NCI-H748 (cell line): ENCODE results near the gene TAF11L10.
"Not testable (repeated sequence)": the region's sequence is repeated elsewhere in the genome, so short reads cannot be mapped to it uniquely, and the experiment has no call there.

Experiments
- DNase-seq: peaks from one replicate; lab custom pipeline; 2025; ENCODE audit not compliant: unreplicated experiment; lab: John Stamatoyannopoulos, UW

TAF11L10 gene

GRCh38 chr5:17597728-17598127 is at the start of gene TAF11L10:
TSS of gene TAF11L10 (minus strand) at chr5:17597828.
- DNase-seq = not testable (repeated sequence)

- no peak for DNase-seq
Measured at GRCh38 chr5:17634160-17634559, 36.5 kb upstream of the TAF11L10 start, which contains the start of gene TAF11L14. TSS of gene TAF11L14 (plus strand) at chr5:17634460.

GRCh38 chr5:17631788-17632187 is 34.2 kb upstream of the TAF11L10 start, which contains the start of gene TAF11L13:
TSS of gene TAF11L13 (plus strand) at chr5:17632088.
- DNase-seq = not testable (repeated sequence)

GRCh38 chr5:17625686-17626085 is 28.1 kb upstream of the TAF11L10 start:
- DNase-seq = no peak

GRCh38 chr5:17620627-17621026 is 23.0 kb upstream of the TAF11L10 start:
- DNase-seq = no peak

- DNase-seq = no peak
Measured at GRCh38 chr5:17619354-17619753, 21.7 kb upstream of the TAF11L10 start.

- no peak for DNase-seq
Measured at GRCh38 chr5:17614872-17615605, 17.4 kb upstream of the TAF11L10 start.

GRCh38 chr5:17610092-17610491 is 12.5 kb upstream of the TAF11L10 start, which contains the start of gene TAF11L12:
TSS of gene TAF11L12 (plus strand) at chr5:17610392.
- DNase-seq = not testable (repeated sequence)

GRCh38 chr5:17607461-17607860 is 9.8 kb upstream of the TAF11L10 start:
- DNase-seq = not testable (repeated sequence)

- DNase-seq = no peak
Measured at GRCh38 chr5:17604951-17605350, 7.3 kb upstream of the TAF11L10 start.

GRCh38 chr5:17603880-17604279 is 6.3 kb upstream of the TAF11L10 start, which contains the start of gene TAF11L11:
TSS of gene TAF11L11 (plus strand) at chr5:17604183.
- not testable (repeated sequence) for DNase-seq

GRCh38 chr5:17594255-17594654 is 3.4 kb downstream of the TAF11L10 start, which contains the start of gene TAF11L9:
TSS of gene TAF11L9 (minus strand) at chr5:17594394.
- DNase-seq = not testable (repeated sequence)

GRCh38 chr5:17590860-17591259 is 6.8 kb downstream of the TAF11L10 start, which contains the start of gene TAF11L8:
TSS of gene TAF11L8 (minus strand) at chr5:17590960.
- not testable (repeated sequence) for DNase-seq

GRCh38 chr5:17585658-17586057 is 12.0 kb downstream of the TAF11L10 start, which contains the start of gene TAF11L7:
TSS of gene TAF11L7 (minus strand) at chr5:17585758.
- not testable (repeated sequence) for DNase-seq
